SH-SY5Y (cell line): ENCODE results near the gene TRAP1.

ENCODE experiments used
- GATA2 ChIP-seq: IDR thresholded peaks from 2 replicates; pipeline ENCODE4 v1.6.1; 2011; ENCODE audit warnings: mild to moderate bottlenecking, low read depth, low read length
- GATA3 ChIP-seq: IDR thresholded peaks from 2 replicates; pipeline ENCODE4 v1.6.1; 2011; ENCODE audit warnings: low read depth, mild to moderate bottlenecking, low read length, moderate library complexity

DNA sequence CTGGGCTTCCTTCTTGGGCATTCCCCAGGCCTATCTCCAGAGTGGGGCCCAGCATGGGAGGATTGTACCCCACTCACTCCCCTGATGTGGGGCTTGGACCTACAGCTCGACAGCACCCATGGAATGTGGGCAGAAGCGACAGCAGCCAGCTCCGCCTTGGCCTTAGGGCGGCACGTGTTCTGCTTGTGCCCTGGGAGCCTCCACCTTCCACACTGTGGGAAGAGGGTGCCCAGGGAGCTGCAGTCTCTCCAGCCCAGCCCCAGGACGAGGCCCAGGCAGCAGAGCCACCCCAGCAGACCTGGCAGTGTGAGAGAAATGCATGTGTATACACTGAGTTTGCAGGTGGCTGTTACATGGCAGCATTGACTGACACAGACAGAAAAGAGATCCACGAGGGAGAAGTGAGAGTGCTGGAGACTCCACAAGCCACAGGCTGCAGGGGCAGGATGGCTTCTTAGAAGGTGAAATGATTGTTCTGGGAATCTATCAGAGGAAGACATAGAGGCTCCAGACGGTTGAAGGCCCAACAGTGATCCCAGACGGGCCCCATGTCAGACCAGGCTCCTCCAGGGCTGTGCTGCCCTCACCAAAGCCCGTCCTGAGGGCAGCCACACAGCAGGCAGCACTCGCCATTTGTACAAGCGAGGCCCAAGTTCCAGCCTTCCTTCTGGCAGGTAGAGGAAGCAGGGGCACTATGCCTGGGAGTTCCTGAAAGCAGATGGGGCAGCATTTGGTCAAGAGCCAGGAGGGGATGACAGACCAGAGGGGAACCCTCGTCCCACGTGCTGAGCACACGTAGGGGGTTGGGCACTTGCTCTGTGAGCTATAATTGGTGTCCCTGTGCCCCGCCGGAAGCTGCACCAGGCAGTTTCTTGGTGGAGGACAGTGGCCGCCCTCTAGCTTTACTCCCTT is 65.6 kb downstream of the TRAP1 start:
- TF ChIP-seq GATA2 (no peak), GATA3 (no peak)
